Osteoblast (primary cell): ENCODE data around the gene CMIP. TPM values are rescaled to one million over a fixed set of nuclear protein-coding genes. Genes with fewer than 3 reads are reported as not detected.

Source experiments
- DNase-seq: peaks from one replicate; pipeline ENCODE4 v3.0.0; 2011; ENCODE audit warnings: low spot score, mixed read lengths; ENCODE audit not compliant: insufficient read length; ENCODE audit errors: missing footprints
- H2AFZ ChIP-seq: 2 replicates; pipeline ENCODE4 v1.6.0; 2011; ENCODE audit warnings: mild to moderate bottlenecking, low read length
- H3K27ac ChIP-seq: 2 replicates; pipeline ENCODE4 v1.5.1; 2011; ENCODE audit warnings: mild to moderate bottlenecking, low read depth, low read length, moderate library complexity
- H3K27me3 ChIP-seq: 2 replicates; pipeline ENCODE4 v1.6.0; 2012; ENCODE audit warnings: mild to moderate bottlenecking, control low read depth, inconsistent platforms, low read length, moderate library complexity; ENCODE audit not compliant: insufficient read depth
- H3K36me3 ChIP-seq: 2 replicates; pipeline ENCODE4 v1.5.1; 2011; ENCODE audit warnings: mild to moderate bottlenecking, low read length, control low read depth, moderate library complexity; ENCODE audit not compliant: insufficient read depth
- H3K4me1 ChIP-seq: 2 replicates; pipeline ENCODE4 v1.5.1; 2011; ENCODE audit warnings: mild to moderate bottlenecking, low read length, control low read depth, moderate library complexity; ENCODE audit not compliant: insufficient read depth
- H3K4me2 ChIP-seq: 2 replicates; pipeline ENCODE4 v1.6.0; 2011; ENCODE audit warnings: mild to moderate bottlenecking, low read length; ENCODE audit not compliant: insufficient read depth
- H3K4me3 ChIP-seq: fragments of 200-600 bp; sonication (generic); 3 replicates; pipeline ENCODE4 v1.5.1; 2012; ENCODE audit warnings: mild to moderate bottlenecking, low read length, inconsistent platforms; ENCODE audit not compliant: insufficient read depth
- H3K79me2 ChIP-seq: 2 replicates; pipeline ENCODE4 v1.6.0; 2012; ENCODE audit warnings: mild to moderate bottlenecking, low read length, control low read depth, inconsistent platforms; ENCODE audit not compliant: insufficient read depth
- H3K9me3 ChIP-seq: 2 replicates; pipeline ENCODE4 v1.5.1; 2011; ENCODE audit warnings: low read depth, low read length, control low read depth
- H4K20me1 ChIP-seq: 2 replicates; pipeline ENCODE4 v1.6.0; 2012; ENCODE audit warnings: mild to moderate bottlenecking, low read length, control low read depth; ENCODE audit not compliant: insufficient read depth
- CTCF ChIP-seq: IDR thresholded peaks from 2 replicates; pipeline ENCODE4 v1.5.1; 2011; ENCODE audit warnings: mild to moderate bottlenecking, low read depth, low read length, moderate library complexity; ENCODE audit errors: extremely low read depth
- total RNA-seq: library from RNA; depleted of rRNA; stranded (reverse); fragments of >200 nt; gene quantifications from 2 replicates; pipeline ENCODE4 v1.2.3, GENCODE V29; 2012

The CMIP gene
- total RNA-seq, 1 donor, result 8.3 TPM

DNA sequence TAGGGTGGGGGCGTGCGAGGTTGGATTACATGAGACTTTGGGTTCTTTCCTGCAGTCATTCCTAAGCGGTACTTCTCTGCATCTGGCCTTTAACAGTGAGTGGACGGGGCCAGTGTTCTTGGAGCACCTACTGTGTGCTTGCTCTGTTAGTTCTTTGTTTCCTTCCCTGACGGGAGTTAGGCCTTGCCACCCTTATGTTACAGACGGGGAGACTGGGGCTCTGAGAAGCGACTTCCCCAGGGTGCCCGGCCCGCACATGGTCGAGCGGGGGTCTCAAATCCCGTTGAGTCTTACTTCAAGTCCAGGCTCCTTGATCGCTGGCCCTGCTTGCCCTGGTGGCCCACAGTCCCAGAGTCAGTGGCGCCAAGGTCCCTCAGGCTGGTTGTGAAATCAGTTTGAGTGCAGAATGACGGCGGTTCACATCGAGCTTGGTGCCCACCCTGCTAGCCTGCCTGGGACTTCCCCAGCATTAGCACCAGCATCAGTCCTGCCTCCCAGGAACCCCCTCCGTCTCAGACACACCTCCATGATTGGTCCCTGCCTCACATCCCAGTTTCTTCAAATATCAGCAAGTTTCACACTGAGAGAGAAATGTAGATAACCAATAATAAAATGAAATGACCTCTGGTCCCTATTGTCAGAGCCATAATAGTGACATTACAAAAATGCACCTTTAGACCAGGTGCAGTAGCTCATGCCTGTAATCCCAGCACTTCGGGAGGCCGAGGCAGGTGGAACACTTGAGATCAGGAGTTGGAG is 128.0 kb downstream of the CMIP start:
- Histone ChIP-seq H3K79me2 (peaks cover 47% of the 10 kb centered on the region), H3K36me3 (no peaks in the 10 kb centered on the region), H3K27ac (no peak overlapping the region), H3K4me1 (peaks cover 17% of the 10 kb centered on the region), H3K4me2 (no peak overlapping the region), H3K9me3 (no peaks in the 10 kb centered on the region), H3K4me3 (no peak overlapping the region), H4K20me1 (peaks cover 62% of the 10 kb centered on the region), H2AFZ (no peak overlapping the region), H3K27me3 (no peaks in the 10 kb centered on the region)
- no peak for TF ChIP-seq CTCF
- no peak for DNase-seq

GRCh38 chr16:81573533-81574020 is 129.0 kb downstream of the CMIP start:
- no peaks in the 10 kb centered on the region for H3K36me3 ChIP-seq
- no peak overlapping the region for H3K4me2 ChIP-seq
- no peak overlapping the region for H2AFZ ChIP-seq
- H4K20me1 ChIP-seq, result peaks cover 56% of the 10 kb centered on the region
- TF ChIP-seq CTCF, result no peak
- H3K4me3 ChIP-seq, result no peak overlapping the region
- peaks cover 44% of the 10 kb centered on the region for H3K79me2 ChIP-seq
- H3K4me1 ChIP-seq, result peaks cover 7% of the 10 kb centered on the region
- no peaks in the 10 kb centered on the region for H3K9me3 ChIP-seq
- no peak for DNase-seq
- H3K27me3 ChIP-seq, result no peaks in the 10 kb centered on the region
- no peak overlapping the region for H3K27ac ChIP-seq

DNA sequence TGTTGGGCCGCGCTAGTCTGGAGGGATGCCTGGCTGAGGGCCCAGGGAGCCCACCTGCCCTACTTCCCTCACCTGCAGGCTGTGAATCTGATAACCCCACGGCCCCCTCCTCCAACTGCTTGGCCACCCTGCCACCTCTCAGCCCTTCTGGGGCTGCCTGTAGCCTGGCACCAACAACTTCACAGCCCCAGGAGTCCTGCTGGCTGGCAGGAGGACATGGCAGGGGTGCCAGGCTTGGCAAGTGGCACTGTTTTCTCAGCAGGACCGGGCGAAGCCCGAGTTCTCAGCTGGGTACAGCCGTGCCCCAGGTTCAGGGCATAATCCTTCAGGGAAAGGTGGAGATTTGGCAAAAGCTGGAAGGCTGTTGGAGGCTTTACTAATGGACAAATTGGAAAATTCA is 129.6 kb downstream of the CMIP start:
- H3K4me3 ChIP-seq, result no peak overlapping the region
- no peaks in the 10 kb centered on the region for H3K36me3 ChIP-seq
- H3K9me3 ChIP-seq, result no peaks in the 10 kb centered on the region
- DNase-seq, result no peak
- no peak overlapping the region for H2AFZ ChIP-seq
- H3K27me3 ChIP-seq, result no peaks in the 10 kb centered on the region
- peaks cover under 1% of the 10 kb centered on the region for H3K4me1 ChIP-seq
- H3K27ac ChIP-seq, result no peak overlapping the region
- no peak for TF ChIP-seq CTCF
- peaks cover 47% of the 10 kb centered on the region for H3K79me2 ChIP-seq
- H3K4me2 ChIP-seq, result no peak overlapping the region
- H4K20me1 ChIP-seq, result peaks cover 57% of the 10 kb centered on the region

DNA sequence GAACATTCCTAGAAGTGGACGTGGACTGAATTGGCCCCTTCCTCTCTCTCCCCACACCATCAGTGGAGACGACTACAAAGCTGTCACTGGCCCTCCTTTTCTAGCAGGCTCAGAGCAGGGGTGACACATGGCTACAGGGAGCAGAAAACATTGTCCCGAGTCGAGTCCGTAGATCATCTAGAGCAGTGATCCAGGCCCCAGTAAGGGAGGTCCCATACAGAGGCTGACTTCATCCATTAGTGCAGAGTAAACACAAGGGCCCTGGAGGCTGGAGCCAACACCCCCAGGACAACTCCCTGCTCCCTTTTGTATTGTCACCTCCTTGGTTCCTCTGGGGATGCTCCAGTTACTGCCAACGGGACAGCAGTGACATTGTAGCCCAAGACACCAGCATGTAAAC is 130.7 kb downstream of the CMIP start:
- Histone ChIP-seq H3K79me2 (peaks cover 39% of the 10 kb centered on the region), H3K4me1 (no peaks in the 10 kb centered on the region), H3K4me2 (no peak overlapping the region), H3K9me3 (no peaks in the 10 kb centered on the region), H3K36me3 (no peaks in the 10 kb centered on the region), H2AFZ (no peak overlapping the region), H3K27me3 (no peaks in the 10 kb centered on the region), H3K27ac (no peak overlapping the region), H4K20me1 (peaks cover 50% of the 10 kb centered on the region), H3K4me3 (no peak overlapping the region)
- TF ChIP-seq CTCF, result no peak
- peak; percentile 64 for DNase-seq
